MCF 10A (cell line): ENCODE measurements around the gene LRP1B. TPM values are rescaled to one million over a fixed set of nuclear protein-coding genes. Genes with fewer than 3 reads are reported as not detected.
"Not testable (repeated sequence)": the region's sequence is repeated elsewhere in the genome, so short reads cannot be mapped to it uniquely, and the experiment has no call there.

Experiments used
- BruUV-seq: library from RNA; stranded (reverse); fragments of 400-500 nt; replicated peaks from 2 replicates; lab custom pipeline; 2021; lab: Mats Ljungman, UMichigan
- CTCF ChIA-PET: fragments of 300-600 bp; sonication (Branson Sonifier 250); formaldehyde crosslinking; extraction: SDS; loops from one replicate; lab custom pipeline; 2021; ENCODE audit warnings: antibody characterized with exemption, inconsistent platforms; lab: Yijun Ruan, JAX
- POLR2A ChIA-PET: fragments of 300-600, 350-650 bp; sonication (Branson Sonifier 250); formaldehyde crosslinking; extraction: SDS; loops from one replicate; lab custom pipeline; 2020; ENCODE audit warnings: antibody characterized with exemption, inconsistent platforms; lab: Yijun Ruan, JAX
- DNase-seq: peaks from one replicate; pipeline ENCODE4 v3.0.0-alpha.2; 2018; ENCODE audit not compliant: unreplicated experiment
- H3K27ac Mint-ChIP-seq: one replicate; pipeline ENCODE4 v1.8.0; 2022; ENCODE audit warnings: mild to moderate bottlenecking, low read depth, mixed read lengths; ENCODE audit not compliant: unreplicated experiment
- H3K27me3 Mint-ChIP-seq: one replicate; pipeline ENCODE4 v1.8.0; 2022; ENCODE audit warnings: mixed read lengths; ENCODE audit not compliant: insufficient read depth, unreplicated experiment
- H3K36me3 Mint-ChIP-seq: one replicate; pipeline ENCODE4 v1.8.0; 2022; ENCODE audit warnings: mild to moderate bottlenecking, moderate library complexity, mixed read lengths; ENCODE audit not compliant: insufficient read depth, unreplicated experiment
- H3K4me1 Mint-ChIP-seq: one replicate; pipeline ENCODE4 v1.8.0; 2022; ENCODE audit warnings: mixed read lengths; ENCODE audit not compliant: insufficient read depth, unreplicated experiment
- H3K4me3 Mint-ChIP-seq: one replicate; pipeline ENCODE4 v1.8.0; 2022; ENCODE audit warnings: mild to moderate bottlenecking, moderate library complexity, mixed read lengths; ENCODE audit not compliant: unreplicated experiment
- H3K9me3 Mint-ChIP-seq: one replicate; pipeline ENCODE4 v1.8.0; 2022; ENCODE audit warnings: mixed read lengths; ENCODE audit not compliant: unreplicated experiment
- CTCF ChIP-seq: fragments of 200-600 bp; IDR thresholded peaks from one replicate; pipeline ENCODE4 v1.8.0; 2022; ENCODE audit warnings: antibody characterized with exemption, mild to moderate bottlenecking; ENCODE audit not compliant: unreplicated experiment
- intact Hi-C: fragments of 100-400 bp; cut with micrococcal nuclease; formaldehyde crosslinking; loops from 2 replicates; pipeline ENCODE4 v1.14.1; 2022
- total RNA-seq: library from RNA; stranded (reverse); gene quantifications from 2 replicates; pipeline ENCODE4 v1.2.3, GENCODE V29; 2022

LRP1B gene
- total RNA-seq, 1 experiment from 2014 or later: not detected

GRCh38 chr2:142088058-142088568 is 42.7 kb downstream of the LRP1B start:
- ChIA-PET POLR2A (interaction anchor here (0.7 kb wide), 1 partner anchor 98 kb away, joined by 3 read pairs; no protein-coding TSS in a partner anchor), CTCF (no interaction called here)
- H3K27ac Mint-ChIP-seq: no peak overlapping the region
- no peak for TF ChIP-seq CTCF
- no peaks in the 10 kb centered on the region for H3K4me1 Mint-ChIP-seq
- H3K9me3 Mint-ChIP-seq: no peaks in the 10 kb centered on the region
- H3K4me3 Mint-ChIP-seq: no peak overlapping the region
- no TSS peak for BruUV-seq
- no peak for DNase-seq
- peaks cover 86% of the 10 kb centered on the region for H3K27me3 Mint-ChIP-seq
- no peaks in the 10 kb centered on the region for H3K36me3 Mint-ChIP-seq
- intact Hi-C loops: no loop called here

- BruUV-seq: not testable (repeated sequence)
Measured at GRCh38 chr2:142087585-142087984, 43.2 kb downstream of the LRP1B start.

GRCh38 chr2:142082368-142082767 is 48.4 kb downstream of the LRP1B start:
- no peaks in the 10 kb centered on the region for H3K9me3 Mint-ChIP-seq
- peaks cover 62% of the 10 kb centered on the region for H3K27me3 Mint-ChIP-seq
- TF ChIP-seq CTCF: no peak
- ChIA-PET POLR2A (no interaction called here), CTCF (no interaction called here)
- intact Hi-C loops: no loop called here
- no peak for DNase-seq
- no peak overlapping the region for H3K4me3 Mint-ChIP-seq
- no TSS peak for BruUV-seq
- H3K36me3 Mint-ChIP-seq: no peaks in the 10 kb centered on the region
- no peak overlapping the region for H3K27ac Mint-ChIP-seq
- H3K4me1 Mint-ChIP-seq: no peaks in the 10 kb centered on the region

More at GRCh38 chr2:142087585-142087984, 43.2 kb downstream of the LRP1B start:
- DNase-seq, H3K27ac Mint-ChIP-seq, H3K4me3 Mint-ChIP-seq, intact Hi-C loops, H3K9me3 Mint-ChIP-seq, CTCF ChIA-PET, H3K4me1 Mint-ChIP-seq, H3K36me3 Mint-ChIP-seq: not testable (repeated sequence)
- POLR2A ChIA-PET: interaction anchor here (0.7 kb wide), 1 partner anchor 98 kb away, joined by 3 read pairs; no protein-coding TSS in a partner anchor
- peaks cover 86% of the 10 kb centered on the region for H3K27me3 Mint-ChIP-seq

- H3K4me1 Mint-ChIP-seq: no peaks in the 10 kb centered on the region
- intact Hi-C loops: no loop called here
Measured at GRCh38 chr2:142076317-142076716, 54.5 kb downstream of the LRP1B start.

More at GRCh38 chr2:142076317-142076716, 54.5 kb downstream of the LRP1B start:
- no TSS peak for BruUV-seq
- H3K36me3 Mint-ChIP-seq: no peaks in the 10 kb centered on the region
- no peak for DNase-seq
- H3K4me3 Mint-ChIP-seq: no peak overlapping the region
- CTCF ChIA-PET: interaction anchor here (0.6 kb wide), 1 partner anchor 610 kb away, joined by 4 read pairs; no protein-coding TSS in a partner anchor
- H3K27ac Mint-ChIP-seq: no peak overlapping the region
- TF ChIP-seq CTCF: no peak
- peaks cover 53% of the 10 kb centered on the region for H3K27me3 Mint-ChIP-seq
- no peaks in the 10 kb centered on the region for H3K9me3 Mint-ChIP-seq
- POLR2A ChIA-PET: no interaction called here
